Activated naive CD4-positive, alpha-beta T cell treated with anti-CD3 and anti-CD28 coated beads, Interleukin-2, amount 10 ng/mL, durations not matched to agents 5 hours and 36 hours (primary cell): ENCODE measurements around the gene PIGX. TPM values are rescaled to one million over a fixed set of nuclear protein-coding genes. Genes with fewer than 3 reads are reported as not detected.

Experiments
- total RNA-seq, 2 experiments: library from RNA; stranded (reverse); gene quantifications; one replicate each; pipeline ENCODE4 v1.2.3, GENCODE V29; 2021

Gene PIGX
- 10 to 100 TPM; 32.3 to 35.9 TPM for total RNA-seq

GRCh38 chr3:196711838-196712513 is at the start of gene PIGX, which contains the start of gene CEP19:
PIGX (plus strand) TSS chr3:196712377.
CEP19 (minus strand) TSS chr3:196712250; CDS start chr3:196708657, 3,593 bp downstream.

GRCh38 chr3:196739671-196740480 is 27.7 kb downstream of the PIGX start, which contains the start of gene PAK2:
PAK2 (plus strand) TSS chr3:196739857; CDS start chr3:196782647, 42,790 bp downstream.

Other genes with a start within 250 kb of the PIGX start
- gene RNF168, start 208.6 kb upstream of the PIGX start, total RNA-seq: 10 to 100 TPM; 35.4 to 39.0 TPM
- gene SMCO1, start 197.0 kb upstream of the PIGX start, total RNA-seq: not detected
- gene WDR53, start 143.8 kb upstream of the PIGX start, total RNA-seq: 10 to 100 TPM; 17.3 to 20.8 TPM
- gene FBXO45, start 143.7 kb upstream of the PIGX start, total RNA-seq: 10 to 100 TPM; 12.3 to 13.0 TPM
- gene NRROS, start 72.7 kb upstream of the PIGX start, total RNA-seq: 10 to 100 TPM; 25.9 to 31.8 TPM
- gene CEP19, start 127 bp upstream of the PIGX start, total RNA-seq: 1 to 10 TPM; 5.2 to 6.7 TPM
- gene PAK2, start 27.5 kb downstream of the PIGX start, total RNA-seq: 10 to 100 TPM; 93.8 to 96.8 TPM
- gene SENP5, start 155.5 kb downstream of the PIGX start, total RNA-seq: 10 to 100 TPM; 29.3 to 30.6 TPM
- gene NCBP2, start 230.2 kb downstream of the PIGX start, total RNA-seq: 10 to 100 TPM; 50.7 to 51.3 TPM